Pancreas (tissue), 10 donors: Measurements from ENCODE around the gene NTN1. TPM values are rescaled to one million over a fixed set of nuclear protein-coding genes. Genes with fewer than 3 reads are reported as not detected.
A peak's percentile ranks its signal among the peaks of the same experiment; 100 is the strongest.
"Not testable (repeated sequence)": the region's sequence is repeated elsewhere in the genome, so short reads cannot be mapped to it uniquely, and the experiment has no call there.

Experiments
- ATAC-seq, 4 donors: fragments of 200-7000 bp; cut with Tn5 transposase; one replicate each; pipeline versions ENCODE4 v1.8.0 to v1.9.1; 2020; ENCODE audit warnings: mild to moderate bottlenecking in 4 of 4, moderate library complexity in 4 of 4
- DNase-seq, 6 donors: peaks; one replicate each; pipeline ENCODE4 v3.0.0-alpha.2; 2020
- FAIRE-seq: peaks from 2 replicates; lab custom pipeline; 2012; peaks lifted over from hg19 to GRCh38; lab: Jason Lieb, UNC
- H3K27ac ChIP-seq, 4 donors: fragments of 200-600 bp; sonication (generic); 1 replicate in 3 of 4; 2 replicates in 1 of 4; pipeline versions ENCODE4 v1.5.0 to v1.8.0; 2020
- H3K27me3 ChIP-seq, 4 donors: fragments of 200-600 bp; one replicate each; pipeline ENCODE4 v1.8.0; 2021
- H3K36me3 ChIP-seq, 3 donors: fragments of 200-600 bp; sonication (generic) in 1 of 3; one replicate each; pipeline versions ENCODE4 v1.5.0 to v1.8.0; 2020 to 2021
- H3K4me1 ChIP-seq, 3 donors: fragments of 200-600 bp; one replicate each; pipeline ENCODE4 v1.8.0; 2021
- H3K4me3 ChIP-seq, 4 donors: fragments of 200-600 bp; sonication (generic) in 2 of 4; one replicate each; pipeline versions ENCODE4 v1.5.0 to v1.8.0; 2020 to 2021
- H3K9me3 ChIP-seq, 4 donors: fragments of 200-600 bp; one replicate each; pipeline ENCODE4 v1.8.0; 2021
- CTCF ChIP-seq, 4 donors: fragments of 200-600 bp; sonication (generic) in 3 of 4; IDR thresholded peaks; one replicate each; pipeline versions ENCODE4 v1.5.0 to v1.8.0; 2021; ENCODE audit warnings: antibody characterized with exemption in 4 of 4
- WGBS, 2 donors: extraction: QIAGEN DNeasy Blood & Tissue Kit; methylation state at CpG; one replicate each; pipeline ENCODE4 v1.1.7; 2013; 5-methylcytosine and 5-hydroxymethylcytosine counted together
- intact Hi-C, 3 donors: fragments of 100-400 bp; cut with DNase I; formaldehyde crosslinking; loops; one replicate each; pipeline versions ENCODE4 v1.11.1 to v1.14.2; 2022
- polyA plus RNA-seq, 2 donors: library from polyadenylated mRNA; stranded (reverse); fragments of 200-250 nt; gene quantifications; one replicate each; pipeline ENCODE4 v1.2.3, GENCODE V29; 2013
- total RNA-seq, 6 donors: library from RNA; stranded (reverse); fragmentation: NEBNext Ultra II Directional in 4 of 6; extraction: Animal tissue kit (Norgen Biotek cat#: 25700) in 4 of 6; gene quantifications; one replicate each; pipeline versions ENCODE4 v1.2.1 to v1.2.4, GENCODE V29; 2021 to 2023
- donor health status: healthy with polysubstance abuse.
- donor health status: DM: no; HTN: no; CAD: no; lungs with moderate emphysema.
- donor health status: DM: no; HTN: no; CAD: no.
- donor health status: control.
- donor health status: control.
- donor health status: Bipolar disorder and iron deficiency.
- donor health status: DM: yes; HTN: yes; CAD: no.
- donor health status: DM: no; HTN: no; CAD: no.
- donor health status: DM: no; HTN: no; CAD: no.
- donor health status: DM: yes; HTN: yes; CAD: no.

NTN1 gene
- total and polyA plus RNA-seq, 8 donors, result 1.8 to 4.3 (median 2.5) TPM

DNA sequence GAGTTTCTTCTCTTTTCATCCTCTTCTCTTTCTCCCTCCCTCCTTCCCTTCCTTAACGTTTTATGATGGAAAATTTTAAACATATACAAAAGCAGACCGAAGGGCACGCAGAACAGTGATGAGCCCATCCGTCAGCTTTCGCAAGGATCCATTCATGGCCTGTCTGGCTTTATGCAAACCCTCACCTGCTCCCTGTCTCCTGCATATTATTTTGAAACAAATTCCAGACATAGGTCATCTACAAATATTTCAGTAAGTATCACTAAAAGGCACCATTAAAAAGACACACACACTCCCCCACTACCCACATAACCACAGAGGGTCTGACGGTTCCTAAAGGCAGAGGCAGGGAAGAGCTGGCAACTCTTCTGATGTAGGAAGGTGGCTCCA, 235.0 kb downstream of the NTN1 start:
- intact Hi-C loops, result no loop called here
- no peaks in the 10 kb centered on the region for H3K9me3 ChIP-seq
- H3K27me3 ChIP-seq, result no peaks in the 10 kb centered on the region
- H3K4me3 ChIP-seq, result no peak overlapping the region
- H3K27ac ChIP-seq, result no peak overlapping the region
- H3K36me3 ChIP-seq, result no peaks in the 10 kb centered on the region
- 91 to 93% methylated on average over 6 of the region's 6 CpGs for WGBS, 2 donors
- ATAC-seq (no peak), DNase-seq (no peak), FAIRE-seq (no peak)
- no peaks in the 10 kb centered on the region for H3K4me1 ChIP-seq
- no peak for TF ChIP-seq CTCF (IDR thresholded peaks at IDR 0.05)

GRCh38 chr17:9256751-9257629, 235.7 kb downstream of the NTN1 start:
- TF ChIP-seq CTCF (IDR thresholded peaks at IDR 0.05), result no peak
- no peak for FAIRE-seq
- no peaks in the 10 kb centered on the region for H3K36me3 ChIP-seq
- no peak for DNase-seq
- ATAC-seq, result no peak
- H3K27ac ChIP-seq, result no peak overlapping the region
- H3K4me3 ChIP-seq, result no peak overlapping the region
- no peaks in the 10 kb centered on the region for H3K4me1 ChIP-seq
- H3K9me3 ChIP-seq, result no peaks in the 10 kb centered on the region
- H3K27me3 ChIP-seq, result no peaks in the 10 kb centered on the region
- 76 to 78% methylated on average over 19 of the region's 19 CpGs for WGBS, 2 donors
- intact Hi-C loops, result no loop called here

DNA sequence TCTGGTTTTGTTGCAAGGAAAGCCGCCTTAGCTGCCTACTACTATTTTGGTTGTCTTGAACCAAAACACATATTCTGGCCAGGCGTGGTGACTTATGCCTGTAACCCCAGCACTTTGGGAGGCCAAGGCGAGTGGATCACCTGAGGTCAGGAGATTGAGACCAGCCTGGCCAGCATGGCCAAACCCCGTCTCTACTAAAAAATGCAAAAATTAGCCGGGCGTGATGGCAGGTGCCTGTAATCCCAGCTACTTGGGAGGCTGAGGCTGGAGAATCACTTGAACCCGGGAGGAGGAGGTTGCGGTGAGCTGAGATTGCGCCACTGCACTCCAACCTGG, 236.3 kb downstream of the NTN1 start:
- H3K4me1 ChIP-seq, H3K27me3 ChIP-seq, DNase-seq, intact Hi-C loops, H3K4me3 ChIP-seq, H3K9me3 ChIP-seq, FAIRE-seq, H3K36me3 ChIP-seq, H3K27ac ChIP-seq, ATAC-seq: not testable (repeated sequence)
- 93 to 97% methylated on average over 9 of the region's 9 CpGs for WGBS, 2 donors

- intact Hi-C loops, result no loop called here
- TF ChIP-seq CTCF (IDR thresholded peaks at IDR 0.05), result no peak
- FAIRE-seq, result no peak
- no peak overlapping the region for H3K27ac ChIP-seq
- no peaks in the 10 kb centered on the region for H3K9me3 ChIP-seq
- WGBS, 2 donors, result 70 to 73% methylated on average over 15 of the region's 15 CpGs
- no peaks in the 10 kb centered on the region for H3K36me3 ChIP-seq
- no peak for ATAC-seq
- no peak for DNase-seq
- no peak overlapping the region for H3K4me3 ChIP-seq
- H3K4me1 ChIP-seq, result no peaks in the 10 kb centered on the region
- no peaks in the 10 kb centered on the region for H3K27me3 ChIP-seq
Measured at GRCh38 chr17:9258115-9259015, 237.1 kb downstream of the NTN1 start.

DNA sequence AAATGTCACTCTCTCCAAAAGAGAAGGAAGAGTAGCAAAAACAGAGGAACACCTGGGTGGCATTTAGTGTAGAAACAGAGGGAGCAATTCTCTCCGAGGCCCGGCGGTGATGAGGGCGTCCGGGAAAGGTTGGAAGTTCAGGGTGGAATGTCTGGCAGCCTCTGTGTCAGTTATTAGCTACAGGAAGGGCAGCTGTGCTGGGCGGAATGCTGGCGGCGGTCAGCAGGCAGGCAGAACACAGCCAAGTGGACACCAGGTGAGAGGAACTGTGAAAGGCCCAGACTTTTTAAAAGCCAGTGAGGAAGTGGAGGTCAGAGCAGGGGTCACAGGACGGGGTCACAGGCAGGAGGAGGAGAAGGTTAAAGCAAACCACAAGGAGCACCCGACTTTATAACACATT, 238.1 kb downstream of the NTN1 start:
- H3K36me3 ChIP-seq, result no peaks in the 10 kb centered on the region
- no peak for TF ChIP-seq CTCF (IDR thresholded peaks at IDR 0.05)
- ATAC-seq, result peak in 2 of 4 donors; percentile 23 to 57
- no peaks in the 10 kb centered on the region for H3K27me3 ChIP-seq
- intact Hi-C loops, result no loop called here
- no peak for DNase-seq
- H3K27ac ChIP-seq, result no peak overlapping the region
- no peaks in the 10 kb centered on the region for H3K9me3 ChIP-seq
- 76 to 79% methylated on average over 10 of the region's 10 CpGs for WGBS, 2 donors
- H3K4me3 ChIP-seq, result no peak overlapping the region
- no peak for FAIRE-seq
- no peaks in the 10 kb centered on the region for H3K4me1 ChIP-seq
